Spinal cord (tissue), 10 donors: ENCODE measurements around the gene SLMAP. TPM values are rescaled to one million over a fixed set of nuclear protein-coding genes. Genes with fewer than 3 reads are reported as not detected.

Experiments used
- DNase-seq, 6 donors: peaks; one replicate each; pipeline versions ENCODE4 v3.0.0 to v3.0.0-alpha.2; 2013 to 2015; ENCODE audit warnings: low spot score in 6 of 6, low read depth in 4 of 6
- H3K27ac ChIP-seq: one replicate; pipeline ENCODE4 v1.5.1; 2013; ENCODE audit warnings: low read depth, low read length, control low read depth
- H3K27me3 ChIP-seq: one replicate; pipeline ENCODE4 v1.6.1; 2013; ENCODE audit warnings: low read length; ENCODE audit not compliant: control insufficient read depth, insufficient read depth
- H3K36me3 ChIP-seq: one replicate; pipeline ENCODE4 v1.6.1; 2013; ENCODE audit warnings: low read length; ENCODE audit not compliant: control insufficient read depth, insufficient read depth
- H3K4me1 ChIP-seq: one replicate; pipeline ENCODE4 v1.6.1; 2013; ENCODE audit warnings: low read length; ENCODE audit not compliant: control insufficient read depth, insufficient read depth
- H3K4me3 ChIP-seq: one replicate; pipeline ENCODE4 v1.5.1; 2013; ENCODE audit warnings: low read depth, low read length, control low read depth
- H3K9me3 ChIP-seq: one replicate; pipeline ENCODE4 v1.6.1; 2013; ENCODE audit warnings: low read length; ENCODE audit not compliant: control insufficient read depth, insufficient read depth
- WGBS: methylation state at CpG from one replicate; pipeline ENCODE4 v1.1.5; 2013; ENCODE audit warnings: missing lambda C conversion rate; ENCODE audit not compliant: insufficient coverage; 5-methylcytosine and 5-hydroxymethylcytosine counted together
- polyA plus RNA-seq, 2 donors: library from polyadenylated mRNA; unstranded; fragments of 120-200 nt; gene quantifications; one replicate each; pipeline ENCODE4 v1.2.1, GENCODE V29; 2013; ENCODE audit not compliant: insufficient read length in 2 of 2
- total RNA-seq, 2 donors: library from RNA; depleted of rRNA in 1 of 2; stranded (reverse); fragments of 120-200 nt in 1 of 2; fragments of >200 nt in 1 of 2; gene quantifications; one replicate each; pipeline versions ENCODE4 v1.2.3 to v1.2.4, GENCODE V29; 2013 to 2014
- donor health status: healthy.

Gene SLMAP
- total and polyA plus RNA-seq, 4 donors, result 36.3 to 80.9 (median 40.6) TPM

DNA sequence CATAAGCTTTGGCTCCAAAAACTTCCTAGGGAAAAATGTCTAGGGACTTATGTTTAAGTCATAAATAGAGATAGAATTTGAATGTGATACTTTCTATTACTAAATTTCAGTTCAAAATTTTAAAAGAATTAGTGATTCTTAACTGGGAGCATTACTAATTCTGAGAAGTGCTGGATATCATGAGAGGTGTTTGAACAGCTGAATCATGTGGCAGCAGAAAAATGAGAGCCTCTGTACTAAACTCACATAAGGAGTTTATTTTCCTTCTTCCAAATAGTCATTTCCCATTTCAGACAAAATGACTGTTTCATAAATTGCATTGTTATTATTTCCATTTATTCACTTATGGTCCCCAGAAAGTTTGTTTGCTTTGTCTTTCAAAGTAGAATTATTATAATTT, 62.7 kb downstream of the SLMAP start:
- Histone ChIP-seq H3K36me3 (no peaks in the 10 kb centered on the region), H3K27ac (no peak overlapping the region), H3K27me3 (no peaks in the 10 kb centered on the region), H3K4me3 (no peak overlapping the region), H3K9me3 (no peaks in the 10 kb centered on the region), H3K4me1 (no peaks in the 10 kb centered on the region)
- no peak for DNase-seq

DNA sequence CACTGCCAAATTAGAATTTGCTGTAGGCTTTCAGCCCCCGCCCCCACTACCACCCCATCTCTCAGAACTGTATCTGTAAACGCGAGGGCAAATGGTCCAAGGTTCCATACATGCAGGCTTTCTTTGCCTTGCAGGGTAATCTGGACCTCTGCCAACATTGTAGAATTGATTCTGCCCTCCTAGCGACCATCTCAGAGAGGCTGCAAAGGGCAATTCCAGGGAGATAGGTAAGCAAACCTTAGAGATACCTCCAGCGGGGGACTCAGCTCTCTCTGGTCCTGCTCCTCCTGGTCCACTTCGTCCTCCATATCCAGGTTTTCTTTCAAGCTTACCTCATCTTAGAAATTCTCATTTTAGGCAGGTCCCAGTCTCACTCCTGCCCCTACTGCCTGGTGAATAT, 64.4 kb downstream of the SLMAP start:
- Histone ChIP-seq H3K4me3 (no peak overlapping the region), H3K27ac (no peak overlapping the region), H3K4me1 (no peaks in the 10 kb centered on the region), H3K27me3 (no peaks in the 10 kb centered on the region), H3K9me3 (no peaks in the 10 kb centered on the region), H3K36me3 (no peaks in the 10 kb centered on the region)
- 47% methylated on average over 6 of the region's 6 CpGs for WGBS
- DNase-seq, result peak in 1 of 6 donors; percentile 21

DNA sequence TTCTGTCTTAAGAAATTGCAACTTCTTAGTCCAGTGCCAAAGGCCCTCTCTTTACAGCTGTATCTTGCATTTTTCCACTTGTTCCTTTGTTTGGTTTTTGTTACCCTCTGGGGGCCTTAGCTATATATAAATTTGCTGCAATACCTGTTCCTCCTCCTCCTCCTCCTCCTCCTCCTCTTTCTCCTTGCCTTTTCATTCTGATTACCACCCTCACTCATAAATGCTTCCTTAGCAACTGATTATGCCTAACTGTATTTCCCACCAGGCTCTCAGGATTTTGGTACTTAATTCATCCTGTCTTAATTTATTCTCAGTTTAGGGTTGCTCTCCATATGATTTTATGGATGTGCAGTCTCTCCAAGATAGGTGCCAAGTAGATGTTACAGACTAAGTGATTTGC, 65.7 kb downstream of the SLMAP start:
- Histone ChIP-seq H3K9me3 (no peaks in the 10 kb centered on the region), H3K27ac (no peak overlapping the region), H3K27me3 (no peaks in the 10 kb centered on the region), H3K36me3 (no peaks in the 10 kb centered on the region), H3K4me1 (no peaks in the 10 kb centered on the region), H3K4me3 (no peak overlapping the region)
- no peak for DNase-seq

DNA sequence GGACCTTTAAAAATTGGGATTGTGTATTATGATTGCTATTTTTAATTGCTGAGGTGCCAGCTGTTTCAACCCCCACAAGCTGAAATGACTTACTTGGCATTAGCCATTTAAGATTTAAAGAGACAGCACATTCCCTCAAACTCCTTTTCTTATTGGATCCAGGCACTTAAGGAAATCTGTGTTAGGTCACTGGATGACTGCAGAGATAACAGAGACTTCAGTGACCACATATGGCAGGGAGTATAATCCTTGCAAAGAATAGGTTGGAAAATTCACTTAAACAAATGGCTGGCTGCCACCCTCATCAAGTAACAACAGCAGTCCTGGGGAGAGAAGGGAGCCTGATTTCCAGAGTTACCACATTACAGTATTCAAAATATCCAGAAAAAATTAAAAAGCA, 66.6 kb downstream of the SLMAP start:
- Histone ChIP-seq H3K4me3 (no peak overlapping the region), H3K36me3 (no peaks in the 10 kb centered on the region), H3K27ac (no peak overlapping the region), H3K27me3 (no peaks in the 10 kb centered on the region), H3K9me3 (no peaks in the 10 kb centered on the region), H3K4me1 (no peaks in the 10 kb centered on the region)
- peak in 1 of 6 donors; percentile 17 for DNase-seq

DNA sequence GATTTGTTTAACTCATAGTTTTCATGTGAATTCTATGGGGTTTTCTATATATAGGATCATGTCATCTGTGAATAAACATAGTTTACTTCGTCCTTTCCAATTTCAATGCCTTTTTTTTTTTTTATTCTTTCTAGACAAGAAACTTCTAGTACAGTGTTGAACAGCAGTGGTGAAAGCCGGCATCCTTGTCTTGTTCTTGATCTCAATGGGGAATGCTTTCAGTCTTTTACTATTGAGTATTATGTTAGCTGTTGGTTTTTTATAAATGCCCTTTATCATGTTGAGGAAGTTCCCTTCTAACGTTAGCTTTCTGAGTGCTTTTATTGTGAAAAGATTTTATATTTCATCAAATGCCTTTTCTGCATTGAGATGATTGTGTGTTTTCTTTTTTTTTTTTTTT, 69.0 kb downstream of the SLMAP start:
- DNase-seq, result no peak
- H3K4me1 ChIP-seq, result no peaks in the 10 kb centered on the region
- no peaks in the 10 kb centered on the region for H3K9me3 ChIP-seq
- H3K4me3 ChIP-seq, result no peak overlapping the region
- H3K27ac ChIP-seq, result no peak overlapping the region
- no peaks in the 10 kb centered on the region for H3K27me3 ChIP-seq
- no peaks in the 10 kb centered on the region for H3K36me3 ChIP-seq
- no CpG with 5 or more reads among the region's 3 CpGs for WGBS

DNA sequence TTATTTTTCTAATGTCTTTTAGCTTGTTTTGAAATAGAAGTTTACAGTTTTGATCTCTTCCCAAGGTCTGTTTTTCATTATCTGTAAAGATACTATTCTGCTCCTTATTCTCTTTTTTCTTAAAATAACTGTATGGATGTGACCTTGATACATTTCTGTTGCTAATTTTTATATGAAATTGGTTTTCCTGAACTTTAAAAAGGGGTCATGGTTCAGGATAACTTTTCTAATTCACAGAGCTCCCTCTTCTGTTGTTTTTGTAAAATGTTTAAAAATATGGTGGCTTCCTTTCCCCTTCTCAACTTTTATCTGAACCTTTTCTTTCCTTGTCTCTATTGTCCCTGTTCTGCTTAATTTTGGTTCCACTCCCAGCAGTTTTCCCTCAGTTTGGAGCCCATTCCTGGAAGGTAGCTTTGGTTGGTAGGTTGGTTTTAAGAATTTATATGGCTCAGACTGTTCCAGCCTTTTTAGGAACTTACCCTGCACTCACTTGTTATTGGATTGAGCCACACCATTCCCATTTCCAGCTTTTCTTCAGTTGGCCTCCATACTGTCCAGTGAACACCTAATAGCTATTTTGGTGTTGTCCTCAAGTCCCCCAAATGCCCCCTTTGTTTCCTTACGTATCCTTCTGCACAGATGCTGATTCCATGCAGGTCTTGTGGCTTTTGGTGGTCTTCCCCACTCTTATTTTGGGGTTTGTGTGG, 70.3 kb downstream of the SLMAP start:
- Histone ChIP-seq H3K27ac (no peak overlapping the region), H3K27me3 (no peaks in the 10 kb centered on the region), H3K36me3 (no peaks in the 10 kb centered on the region), H3K9me3 (no peaks in the 10 kb centered on the region), H3K4me3 (no peak overlapping the region), H3K4me1 (no peaks in the 10 kb centered on the region)
- WGBS, result no CpG with 5 or more reads among the region's 1 CpG
- DNase-seq, result no peak

DNA sequence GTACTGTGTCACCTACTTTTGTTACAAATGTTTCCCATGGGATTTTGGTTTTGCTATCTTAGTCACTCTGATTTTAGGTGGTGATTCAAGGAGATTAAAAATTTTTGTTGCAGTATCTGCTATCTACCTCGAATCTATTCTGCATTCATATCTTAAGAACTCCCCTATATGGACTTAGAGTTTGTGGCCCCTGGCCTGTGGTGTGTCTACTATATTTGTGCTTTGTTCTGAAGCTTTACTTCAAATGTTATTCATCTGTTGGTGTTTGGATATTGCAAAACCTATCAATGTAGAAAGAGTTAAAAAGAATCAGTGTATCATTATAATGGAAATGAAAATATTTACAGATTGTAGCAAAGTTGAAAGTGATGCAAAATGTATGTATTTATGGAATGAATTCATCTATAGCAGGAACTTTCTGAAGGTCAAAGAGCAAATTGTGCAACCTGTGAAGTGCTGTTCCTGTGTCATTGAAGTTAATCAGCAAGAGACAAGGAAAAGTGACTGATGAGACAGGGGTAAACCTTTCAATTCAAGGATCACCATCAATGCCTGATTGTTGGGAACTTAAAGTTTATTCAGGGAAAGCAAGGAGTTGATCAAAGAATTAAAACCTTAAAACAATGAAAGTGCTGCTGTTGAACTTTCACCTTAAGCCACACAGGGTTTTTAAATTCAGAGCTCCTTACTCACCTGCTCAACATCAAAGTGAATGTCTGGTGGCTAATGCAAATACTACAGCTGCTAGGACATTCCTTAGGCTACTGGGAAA, 71.0 kb downstream of the SLMAP start:
- WGBS, result no CpG with 5 or more reads among the region's 1 CpG

DNA sequence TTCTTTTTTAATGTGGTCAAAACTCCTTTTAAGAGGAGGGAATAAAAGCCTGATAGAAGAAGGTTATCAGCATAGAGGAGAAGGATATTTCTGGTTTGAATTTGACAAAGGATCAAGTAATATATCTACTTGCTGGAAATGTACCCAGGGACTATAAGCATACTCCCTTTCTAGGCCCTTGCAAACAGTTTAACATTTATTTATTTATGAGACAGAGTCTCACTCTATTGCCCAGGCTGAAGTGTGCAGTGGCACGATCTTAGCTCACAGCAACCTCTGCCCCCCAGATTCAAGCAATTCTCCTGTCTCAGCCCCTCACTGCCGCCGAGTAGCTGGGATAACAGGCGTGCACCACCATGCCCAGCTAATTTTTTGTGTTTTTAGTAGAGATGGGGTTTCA, 71.6 kb downstream of the SLMAP start:
- Histone ChIP-seq H3K27ac (no peak overlapping the region), H3K4me3 (no peak overlapping the region), H3K4me1 (no peaks in the 10 kb centered on the region), H3K9me3 (no peaks in the 10 kb centered on the region), H3K27me3 (no peaks in the 10 kb centered on the region), H3K36me3 (no peaks in the 10 kb centered on the region)
- no CpG with 5 or more reads among the region's 4 CpGs for WGBS
- DNase-seq, result no peak

More for the DNA sequence above, 71.0 kb downstream of the SLMAP start:
- Histone ChIP-seq H3K4me1 (no peaks in the 10 kb centered on the region), H3K4me3 (no peak overlapping the region), H3K36me3 (no peaks in the 10 kb centered on the region), H3K9me3 (no peaks in the 10 kb centered on the region), H3K27ac (no peak overlapping the region), H3K27me3 (no peaks in the 10 kb centered on the region)
- no peak for DNase-seq

DNA sequence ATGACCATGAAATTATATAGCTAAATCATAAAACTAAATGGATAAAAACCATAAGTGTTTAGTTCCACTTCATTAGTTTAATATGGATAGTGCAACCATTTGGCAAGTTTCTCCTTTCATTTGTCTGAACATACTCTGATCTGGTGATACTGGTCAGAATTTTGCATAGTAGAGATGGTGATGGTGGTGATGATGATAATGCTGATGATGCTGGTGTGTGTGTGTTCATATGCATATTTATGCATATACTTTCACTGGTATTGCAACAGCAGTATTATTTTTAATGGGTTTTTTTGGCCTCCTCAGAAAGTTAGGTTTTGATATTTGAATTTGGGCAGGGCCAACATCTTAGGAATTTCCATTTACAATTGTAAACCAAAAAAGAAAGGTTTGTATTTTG, 76.4 kb downstream of the SLMAP start:
- no peaks in the 10 kb centered on the region for H3K9me3 ChIP-seq
- H3K36me3 ChIP-seq, result no peaks in the 10 kb centered on the region
- H3K27me3 ChIP-seq, result no peaks in the 10 kb centered on the region
- no peak overlapping the region for H3K4me3 ChIP-seq
- H3K4me1 ChIP-seq, result no peaks in the 10 kb centered on the region
- H3K27ac ChIP-seq, result no peak overlapping the region
- DNase-seq, result no peak

DNA sequence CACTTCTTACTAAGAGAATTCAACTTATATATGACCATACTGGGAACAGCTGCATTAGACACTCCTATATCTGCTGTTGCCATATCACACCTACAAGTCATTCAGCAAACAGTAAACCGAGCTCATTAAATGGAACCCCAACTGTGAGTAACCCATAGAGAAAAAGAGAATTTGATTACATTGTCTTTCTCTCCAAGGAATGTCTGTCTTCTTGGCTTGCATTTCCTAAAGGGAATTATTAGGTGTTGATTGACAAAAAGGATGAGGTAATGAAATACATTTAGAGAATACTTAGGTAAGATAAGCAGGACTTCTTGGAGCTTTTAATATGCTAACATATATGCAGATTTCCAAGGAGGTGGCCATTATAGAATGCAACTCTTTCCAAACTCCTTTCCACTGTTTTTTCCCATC, 76.8 kb downstream of the SLMAP start:
- WGBS, result no CpG with 5 or more reads among the region's 1 CpG
- Histone ChIP-seq H3K36me3 (no peaks in the 10 kb centered on the region), H3K4me3 (no peak overlapping the region), H3K27me3 (no peaks in the 10 kb centered on the region), H3K27ac (no peak overlapping the region), H3K9me3 (no peaks in the 10 kb centered on the region), H3K4me1 (no peaks in the 10 kb centered on the region)
- DNase-seq, result no peak
